CD14-positive monocyte (primary cell): Measurements from ENCODE around the gene PIP4K2A. TPM values are rescaled to one million over a fixed set of nuclear protein-coding genes. Genes with fewer than 3 reads are reported as not detected.
"Not testable (repeated sequence)": the region's sequence is repeated elsewhere in the genome, so short reads cannot be mapped to it uniquely, and the experiment has no call there.

Experiments
- DNase-seq, 3 donors: peaks; one replicate each; pipeline ENCODE4 v3.0.0-alpha.2; 2011 to 2022
- H2AFZ ChIP-seq: 2 replicates; pipeline ENCODE4 v1.6.0; 2012; ENCODE audit warnings: mild to moderate bottlenecking, low read depth, low read length, inconsistent platforms; ENCODE audit not compliant: insufficient read depth, poor library complexity, severe bottlenecking
- H3K27ac ChIP-seq, 2 donors: 1 replicate in 1 of 2; 2 replicates in 1 of 2; pipeline ENCODE4 v1.5.1; 2012 to 2013; ENCODE audit warnings: low read length in 2 of 2, control low read depth in 1 of 2, inconsistent platforms in 1 of 2, low read depth in 1 of 2, mild to moderate bottlenecking in 1 of 2
- H3K27me3 ChIP-seq, 2 donors: one replicate each; pipeline versions ENCODE4 v1.6.0 to v1.6.1; 2011 to 2013; ENCODE audit warnings: low read length in 2 of 2; ENCODE audit not compliant: control insufficient read depth in 2 of 2, insufficient read depth in 2 of 2
- H3K36me3 ChIP-seq, 2 donors: replicated peaks in 1 of 2; 1 replicate in 1 of 2; 2 replicates in 1 of 2; pipeline versions ENCODE4 v1.5.1 to v1.6.1; 2012 to 2013; ENCODE audit warnings: low read length in 2 of 2, control low read depth in 1 of 2, inconsistent platforms in 1 of 2, mild to moderate bottlenecking in 1 of 2; ENCODE audit not compliant: insufficient read depth in 2 of 2, control insufficient read depth in 1 of 2
- H3K4me1 ChIP-seq, 2 donors: 1 replicate in 1 of 2; 2 replicates in 1 of 2; pipeline versions ENCODE4 v1.5.1 to v1.6.1; 2012 to 2013; ENCODE audit warnings: low read length in 2 of 2, control low read depth in 1 of 2, inconsistent platforms in 1 of 2, mild to moderate bottlenecking in 1 of 2, moderate library complexity in 1 of 2; ENCODE audit not compliant: insufficient read depth in 2 of 2, control insufficient read depth in 1 of 2
- H3K4me2 ChIP-seq: replicated peaks from 2 replicates; pipeline ENCODE3; 2012; ENCODE audit warnings: low read length, moderate library complexity, mild to moderate bottlenecking; ENCODE audit not compliant: poor library complexity, severe bottlenecking; ENCODE audit errors: extremely low read depth
- H3K4me3 ChIP-seq, 3 experiments: fragments of 200-600 bp in 1 of 3; sonication (generic) in 1 of 3; replicated peaks in 1 of 3; 1 replicate in 2 of 3; 2 replicates in 1 of 3; pipeline ENCODE4 v1.5.1; 2011 to 2013; ENCODE audit warnings: low read length in 3 of 3, mild to moderate bottlenecking in 3 of 3, control low read depth in 2 of 3, low read depth in 2 of 3, inconsistent platforms in 1 of 3, moderate library complexity in 1 of 3
- H3K79me2 ChIP-seq: 2 replicates; pipeline ENCODE4 v1.6.0; 2012; ENCODE audit warnings: mild to moderate bottlenecking, control low read depth, inconsistent platforms, low read length, moderate library complexity; ENCODE audit not compliant: insufficient read depth
- H3K9ac ChIP-seq: 2 replicates; pipeline ENCODE4 v1.6.0; 2017; ENCODE audit warnings: low read length, mild to moderate bottlenecking; ENCODE audit not compliant: insufficient read depth, poor library complexity, severe bottlenecking
- H3K9me3 ChIP-seq, 2 donors: replicated peaks in 1 of 2; 1 replicate in 1 of 2; 2 replicates in 1 of 2; pipeline versions ENCODE4 v1.5.1 to v1.6.1; 2012 to 2013; ENCODE audit warnings: low read length in 2 of 2, control low read depth in 1 of 2; ENCODE audit not compliant: control insufficient read depth in 1 of 2, insufficient read depth in 1 of 2
- H4K20me1 ChIP-seq: 2 replicates; pipeline ENCODE4 v1.6.0; 2012; ENCODE audit warnings: mild to moderate bottlenecking, low read length, control low read depth, moderate library complexity; ENCODE audit not compliant: insufficient read depth
- H3K27ac Mint-ChIP-seq, 7 donors: one replicate each; pipeline ENCODE4 v1.8.0; 2020; ENCODE audit warnings: mild to moderate bottlenecking in 7 of 7, mixed read lengths in 7 of 7, moderate library complexity in 6 of 7, inconsistent platforms in 2 of 7
- H3K27me3 Mint-ChIP-seq, 3 donors: one replicate each; pipeline ENCODE4 v1.8.0; 2021 to 2022; ENCODE audit warnings: low read depth in 3 of 3, mild to moderate bottlenecking in 3 of 3, mixed read lengths in 3 of 3, moderate library complexity in 3 of 3, inconsistent platforms in 1 of 3
- H3K36me3 Mint-ChIP-seq, 2 donors: one replicate each; pipeline ENCODE4 v1.8.0; 2020; ENCODE audit warnings: mixed read lengths in 2 of 2, inconsistent platforms in 1 of 2, mild to moderate bottlenecking in 1 of 2
- H3K4me1 Mint-ChIP-seq: one replicate; pipeline ENCODE4 v1.8.0; 2020; ENCODE audit warnings: mild to moderate bottlenecking, mixed read lengths
- H3K4me3 Mint-ChIP-seq, 2 donors: one replicate each; pipeline ENCODE4 v1.8.0; 2020; ENCODE audit warnings: mild to moderate bottlenecking in 2 of 2, mixed read lengths in 2 of 2, moderate library complexity in 1 of 2
- H3K9me3 Mint-ChIP-seq, 7 donors: one replicate each; pipeline ENCODE4 v1.8.0; 2020 to 2022; ENCODE audit warnings: mixed read lengths in 7 of 7, mild to moderate bottlenecking in 6 of 7, moderate library complexity in 6 of 7, inconsistent platforms in 2 of 7
- CTCF ChIP-seq: fragments of 200-600 bp; IDR thresholded peaks from one replicate; pipeline ENCODE4 v1.8.0; 2022; ENCODE audit warnings: antibody characterized with exemption, mild to moderate bottlenecking
- WGBS: methylation state at CpG from one replicate; pipeline ENCODE4 v1.1.5; 2013; ENCODE audit warnings: missing lambda C conversion rate; ENCODE audit not compliant: insufficient coverage; 5-methylcytosine and 5-hydroxymethylcytosine counted together
- intact Hi-C, 2 donors: fragments of 100-400 bp; cut with micrococcal nuclease; formaldehyde crosslinking; loops; one replicate each; pipeline versions ENCODE4 v1.15.0 to v1.15.1; 2023
- polyA plus RNA-seq, 3 donors: library from polyadenylated mRNA; depleted of rRNA in 1 of 3; unstranded in 2 of 3; stranded (reverse) in 1 of 3; fragments of 300-500 nt in 2 of 3; fragments of >200 nt in 1 of 3; fragmentation: Illumina TruSeq in 2 of 3; gene quantifications; 1 replicate in 2 of 3; 2 replicates in 1 of 3; pipeline ENCODE4 v1.2.3, GENCODE V29; 2012 to 2021

PIP4K2A gene
- polyA plus RNA-seq, 3 donors: 9.7 to 33.7 (median 16.6) TPM

GRCh38 chr10:22752272-22752889 is 38.0 kb upstream of the PIP4K2A start:
- H3K27ac Mint-ChIP-seq: no peak overlapping the region
- no peak overlapping the region for H2AFZ ChIP-seq
- H3K27me3 Mint-ChIP-seq: peaks cover 0 to 2% (median 0%) of the 10 kb centered on the region in 3 donors
- no CpG with 5 or more reads among the region's 2 CpGs for WGBS
- no peak overlapping the region for H3K4me3 Mint-ChIP-seq
- DNase-seq: no peak
- peaks cover 9% of the 10 kb centered on the region in 2 donors for H3K4me1 ChIP-seq
- no peak overlapping the region for H3K27ac ChIP-seq
- no peak overlapping the region for H3K4me3 ChIP-seq
- no peak for TF ChIP-seq CTCF
- peaks cover 0 to 2% (median 0%) of the 10 kb centered on the region in 7 donors for H3K9me3 Mint-ChIP-seq
- H3K36me3 Mint-ChIP-seq: no peaks in the 10 kb centered on the region
- no peaks in the 10 kb centered on the region for H3K79me2 ChIP-seq
- H4K20me1 ChIP-seq: no peaks in the 10 kb centered on the region
- H3K27me3 ChIP-seq: no peaks in the 10 kb centered on the region
- H3K9me3 ChIP-seq: no peaks in the 10 kb centered on the region
- H3K36me3 ChIP-seq: no peaks in the 10 kb centered on the region
- intact Hi-C loops: no loop called here
- H3K9ac ChIP-seq: no peak overlapping the region
- H3K4me2 ChIP-seq: no peak overlapping the region
- H3K4me1 Mint-ChIP-seq: peaks cover 7% of the 10 kb centered on the region

DNA sequence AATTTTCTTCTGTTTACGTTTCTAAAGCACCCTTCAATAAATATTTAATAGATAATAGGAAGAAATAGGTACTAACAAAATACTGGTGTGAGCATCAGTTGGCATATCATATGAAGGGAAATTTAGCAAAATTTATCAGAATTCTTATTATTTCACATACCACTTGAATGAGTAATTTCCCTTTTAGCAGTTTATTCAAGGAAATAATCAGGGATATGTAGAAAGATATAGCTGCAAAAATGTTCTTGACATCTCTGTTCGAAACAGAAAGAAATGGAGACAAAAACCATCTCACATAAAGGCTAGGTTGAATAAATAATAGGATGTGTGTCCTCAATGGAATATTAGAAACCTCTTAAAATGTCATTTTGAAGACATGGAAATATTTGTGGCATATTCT is 35.8 kb upstream of the PIP4K2A start:
- no peak overlapping the region for H3K27ac ChIP-seq
- no peaks in the 10 kb centered on the region for H3K9me3 ChIP-seq
- no peaks in the 10 kb centered on the region for H3K36me3 Mint-ChIP-seq
- no peak overlapping the region for H3K4me3 ChIP-seq
- H3K4me3 Mint-ChIP-seq: no peak overlapping the region
- no peak overlapping the region for H3K9ac ChIP-seq
- no peak overlapping the region for H2AFZ ChIP-seq
- H3K4me2 ChIP-seq: no peak overlapping the region
- no peak for DNase-seq
- peaks cover 9% of the 10 kb centered on the region in 2 donors for H3K4me1 ChIP-seq
- H3K36me3 ChIP-seq: no peaks in the 10 kb centered on the region
- no peaks in the 10 kb centered on the region for H3K27me3 ChIP-seq
- peaks cover 7% of the 10 kb centered on the region for H3K4me1 Mint-ChIP-seq
- no peaks in the 10 kb centered on the region for H3K79me2 ChIP-seq
- H3K27ac Mint-ChIP-seq: no peak overlapping the region
- no peak for TF ChIP-seq CTCF
- H3K9me3 Mint-ChIP-seq: peaks cover 0 to 3% (median under 1%) of the 10 kb centered on the region in 7 donors
- H3K27me3 Mint-ChIP-seq: peaks cover 0 to 4% (median 3%) of the 10 kb centered on the region in 3 donors
- no CpG with 5 or more reads among the region's 2 CpGs for WGBS
- no peaks in the 10 kb centered on the region for H4K20me1 ChIP-seq
- intact Hi-C loops: no loop called here

DNA sequence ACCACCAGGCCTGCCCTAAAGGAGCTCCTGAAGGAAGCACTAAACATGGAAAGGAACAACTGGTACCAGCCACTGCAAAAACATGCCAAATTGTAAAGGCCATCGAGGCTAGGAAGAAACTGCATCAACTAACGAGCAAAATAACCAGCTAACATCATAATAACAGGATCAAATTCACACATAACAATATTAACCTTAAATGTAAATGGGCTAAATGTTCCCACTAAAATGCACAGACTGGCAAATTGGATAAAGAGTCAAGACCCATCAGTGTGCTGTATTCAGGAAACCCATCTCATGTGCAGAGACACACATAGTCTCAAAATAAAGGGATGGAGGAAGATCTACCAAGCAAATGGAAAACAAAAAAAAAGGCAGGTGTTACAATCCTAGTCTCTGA is 30.5 kb upstream of the PIP4K2A start:
- H3K27ac ChIP-seq, H3K9ac ChIP-seq, H3K27me3 Mint-ChIP-seq, H3K27ac Mint-ChIP-seq, H3K4me3 Mint-ChIP-seq, DNase-seq, H3K27me3 ChIP-seq, H3K4me2 ChIP-seq, H3K4me3 ChIP-seq, H3K36me3 ChIP-seq, H3K36me3 Mint-ChIP-seq, intact Hi-C loops, H3K9me3 ChIP-seq, H2AFZ ChIP-seq, H3K79me2 ChIP-seq, H4K20me1 ChIP-seq: not testable (repeated sequence)
- peaks cover 23 to 29% of the 10 kb centered on the region in 2 donors for H3K4me1 ChIP-seq
- peaks cover 0 to 13% (median 6%) of the 10 kb centered on the region in 7 donors for H3K9me3 Mint-ChIP-seq
- peaks cover 26% of the 10 kb centered on the region for H3K4me1 Mint-ChIP-seq
- WGBS: no CpG with 5 or more reads among the region's 2 CpGs
